Measurements from ENCODE around the gene COX7B2.

COX7B2 gene

GRCh38 chr4:46909078-46909477 is at the start of gene COX7B2:
COX7B2 (minus strand) TSS chr4:46909245; CDS start chr4:46735192, 174,053 bp downstream.
- Mint-ChIP-seq H3K36me3 (ENCODE audit: low read depth) (no peaks in the 10 kb centered on the region), H3K27me3 (ENCODE audit: low read depth) (no peaks in the 10 kb centered on the region), H3K27ac (no peak within 1 kb of the TSS), H3K4me3 (no peak within 1 kb of the TSS), H3K9me3 (no peaks in the 10 kb centered on the region), H3K4me1 (ENCODE audit: low read depth) (no peaks in the 10 kb centered on the region)
- DNase-seq (ENCODE audit: low spot score), result no peak

DNA sequence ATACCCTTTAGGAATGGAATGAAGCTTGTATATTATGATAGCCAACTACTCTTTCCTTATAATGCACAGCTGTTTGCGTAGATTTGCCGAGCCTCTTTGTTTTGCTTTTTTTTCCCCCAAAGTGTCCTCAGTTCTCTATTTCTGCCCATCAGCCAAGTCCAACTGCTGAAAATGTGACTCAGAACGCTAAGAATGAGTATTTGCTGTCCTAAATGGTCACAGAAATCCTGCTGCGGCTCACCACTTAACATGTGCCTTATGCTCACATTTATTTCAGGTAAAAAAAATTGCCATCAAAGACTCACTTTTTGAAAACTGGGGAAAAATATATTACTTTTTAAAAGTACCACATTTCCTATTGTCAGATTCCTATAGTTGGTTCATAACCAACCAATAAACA is 47.4 kb upstream of the COX7B2 start:
- H3K27ac Mint-ChIP-seq, result no peak overlapping the region
- H3K4me3 Mint-ChIP-seq, result no peak overlapping the region
- no peaks in the 10 kb centered on the region for H3K36me3 Mint-ChIP-seq (ENCODE audit: low read depth)
- no peaks in the 10 kb centered on the region for H3K4me1 Mint-ChIP-seq (ENCODE audit: low read depth)
- no peaks in the 10 kb centered on the region for H3K27me3 Mint-ChIP-seq (ENCODE audit: low read depth)
- H3K9me3 Mint-ChIP-seq, result no peaks in the 10 kb centered on the region
- DNase-seq (ENCODE audit: low spot score), result no peak

GRCh38 chr4:46955601-46956000 is 46.6 kb upstream of the COX7B2 start:
- Mint-ChIP-seq H3K27me3 (ENCODE audit: low read depth) (no peaks in the 10 kb centered on the region), H3K4me3 (no peak overlapping the region), H3K27ac (no peak overlapping the region), H3K9me3 (no peaks in the 10 kb centered on the region), H3K36me3 (ENCODE audit: low read depth) (no peaks in the 10 kb centered on the region), H3K4me1 (ENCODE audit: low read depth) (no peaks in the 10 kb centered on the region)
- no peak for DNase-seq (ENCODE audit: low spot score)

GRCh38 chr4:46954643-46955042 is 45.6 kb upstream of the COX7B2 start:
- no peaks in the 10 kb centered on the region for H3K27me3 Mint-ChIP-seq (ENCODE audit: low read depth)
- DNase-seq (ENCODE audit: low spot score), result no peak
- H3K9me3 Mint-ChIP-seq, result no peaks in the 10 kb centered on the region
- H3K27ac Mint-ChIP-seq, result no peak overlapping the region
- no peak overlapping the region for H3K4me3 Mint-ChIP-seq
- H3K4me1 Mint-ChIP-seq (ENCODE audit: low read depth), result no peaks in the 10 kb centered on the region
- H3K36me3 Mint-ChIP-seq (ENCODE audit: low read depth), result no peaks in the 10 kb centered on the region

GRCh38 chr4:46953564-46953963 is 44.5 kb upstream of the COX7B2 start:
- DNase-seq (ENCODE audit: low spot score), result no peak
- H3K27ac Mint-ChIP-seq, result no peak overlapping the region
- no peaks in the 10 kb centered on the region for H3K9me3 Mint-ChIP-seq
- H3K4me1 Mint-ChIP-seq (ENCODE audit: low read depth), result no peaks in the 10 kb centered on the region
- no peak overlapping the region for H3K4me3 Mint-ChIP-seq
- no peaks in the 10 kb centered on the region for H3K36me3 Mint-ChIP-seq (ENCODE audit: low read depth)
- H3K27me3 Mint-ChIP-seq (ENCODE audit: low read depth), result no peaks in the 10 kb centered on the region

DNA sequence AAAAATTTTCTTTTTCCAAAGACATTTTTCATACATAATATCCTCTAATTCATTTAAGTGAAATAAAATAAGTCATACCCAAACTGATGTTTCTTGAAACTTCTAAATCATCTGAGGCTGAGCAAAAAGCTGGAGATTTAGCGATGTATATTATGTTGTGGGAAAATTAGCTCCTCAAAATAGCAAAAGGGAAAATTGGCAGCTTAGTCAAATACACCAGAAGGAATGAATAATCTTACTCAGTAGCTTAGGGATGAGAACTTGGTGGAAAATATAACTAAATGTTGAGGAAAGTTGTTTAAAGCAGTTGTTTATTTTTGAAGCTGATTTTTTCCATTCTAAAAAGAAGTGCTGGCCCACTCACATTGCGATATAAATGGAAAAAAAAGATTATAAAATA is 43.4 kb upstream of the COX7B2 start:
- DNase-seq (ENCODE audit: low spot score), result no peak
- Mint-ChIP-seq H3K4me3 (no peak overlapping the region), H3K9me3 (no peaks in the 10 kb centered on the region), H3K36me3 (ENCODE audit: low read depth) (no peaks in the 10 kb centered on the region), H3K4me1 (ENCODE audit: low read depth) (no peaks in the 10 kb centered on the region), H3K27me3 (ENCODE audit: low read depth) (no peaks in the 10 kb centered on the region), H3K27ac (no peak overlapping the region)

DNA sequence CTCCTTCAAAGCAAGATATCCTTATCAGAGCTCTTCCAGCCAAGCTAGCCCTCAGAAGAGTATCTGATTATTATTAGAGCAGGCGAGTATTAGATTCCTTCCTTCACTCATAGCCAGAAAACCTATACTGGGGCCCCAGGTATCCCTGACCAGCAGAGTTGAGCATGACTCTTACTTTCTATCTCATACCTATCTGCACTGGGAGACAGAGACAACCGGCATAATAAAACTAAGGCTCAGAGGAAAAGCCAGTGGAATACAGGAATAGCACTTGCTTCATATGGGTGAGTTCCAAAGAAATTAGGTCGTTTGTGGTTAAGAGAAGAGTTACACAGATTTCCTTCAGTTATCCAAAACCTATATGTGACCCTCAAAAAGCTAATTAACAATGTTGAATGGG is 41.8 kb upstream of the COX7B2 start:
- Mint-ChIP-seq H3K4me3 (no peak overlapping the region), H3K4me1 (ENCODE audit: low read depth) (no peaks in the 10 kb centered on the region), H3K9me3 (no peaks in the 10 kb centered on the region), H3K27ac (no peak overlapping the region), H3K27me3 (ENCODE audit: low read depth) (no peaks in the 10 kb centered on the region), H3K36me3 (ENCODE audit: low read depth) (no peaks in the 10 kb centered on the region)
- DNase-seq (ENCODE audit: low spot score), result no peak

DNA sequence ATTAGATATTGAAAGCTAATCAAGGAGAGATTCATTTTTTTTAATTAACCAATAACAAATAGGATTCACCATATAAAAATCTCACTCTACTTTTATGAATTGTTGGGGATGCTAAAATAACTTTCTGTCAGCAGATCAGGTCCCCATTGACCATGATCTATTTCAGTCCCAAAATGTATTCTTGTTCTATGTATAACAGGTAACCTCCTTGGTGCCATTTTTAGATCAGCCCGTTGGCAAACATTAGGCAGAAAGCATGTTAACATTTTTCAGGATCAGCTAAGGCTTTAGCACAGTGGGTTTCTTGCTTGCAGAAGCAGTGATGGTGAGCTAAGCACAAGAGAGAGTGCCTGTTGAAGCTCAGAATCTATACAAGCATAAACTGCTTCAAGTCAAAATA is 40.8 kb upstream of the COX7B2 start:
- no peaks in the 10 kb centered on the region for H3K9me3 Mint-ChIP-seq
- no peaks in the 10 kb centered on the region for H3K36me3 Mint-ChIP-seq (ENCODE audit: low read depth)
- no peak for DNase-seq (ENCODE audit: low spot score)
- no peak overlapping the region for H3K27ac Mint-ChIP-seq
- H3K27me3 Mint-ChIP-seq (ENCODE audit: low read depth), result no peaks in the 10 kb centered on the region
- no peaks in the 10 kb centered on the region for H3K4me1 Mint-ChIP-seq (ENCODE audit: low read depth)
- no peak overlapping the region for H3K4me3 Mint-ChIP-seq

GRCh38 chr4:46947541-46947940 is 38.5 kb upstream of the COX7B2 start:
- Mint-ChIP-seq H3K4me1 (ENCODE audit: low read depth) (no peaks in the 10 kb centered on the region), H3K27ac (no peak overlapping the region), H3K27me3 (ENCODE audit: low read depth) (no peaks in the 10 kb centered on the region), H3K9me3 (no peaks in the 10 kb centered on the region), H3K4me3 (no peak overlapping the region), H3K36me3 (ENCODE audit: low read depth) (no peaks in the 10 kb centered on the region)
- DNase-seq (ENCODE audit: low spot score), result no peak

- no peak for DNase-seq (ENCODE audit: low spot score)
- H3K27me3 Mint-ChIP-seq (ENCODE audit: low read depth), result no peaks in the 10 kb centered on the region
- H3K27ac Mint-ChIP-seq, result no peak overlapping the region
Observed at GRCh38 chr4:46946919-46947536, 38.0 kb upstream of the COX7B2 start.

GRCh38 chr4:46945062-46945461 is 36.0 kb upstream of the COX7B2 start:
- no peaks in the 10 kb centered on the region for H3K36me3 Mint-ChIP-seq (ENCODE audit: low read depth)
- DNase-seq (ENCODE audit: low spot score), result no peak
- H3K27me3 Mint-ChIP-seq (ENCODE audit: low read depth), result no peaks in the 10 kb centered on the region
- H3K4me3 Mint-ChIP-seq, result no peak overlapping the region
- H3K4me1 Mint-ChIP-seq (ENCODE audit: low read depth), result no peaks in the 10 kb centered on the region
- H3K27ac Mint-ChIP-seq, result no peak overlapping the region
- no peaks in the 10 kb centered on the region for H3K9me3 Mint-ChIP-seq

More at GRCh38 chr4:46946919-46947536, 38.0 kb upstream of the COX7B2 start:
- Mint-ChIP-seq H3K36me3 (ENCODE audit: low read depth) (no peaks in the 10 kb centered on the region), H3K9me3 (no peaks in the 10 kb centered on the region), H3K4me1 (ENCODE audit: low read depth) (no peaks in the 10 kb centered on the region), H3K4me3 (no peak overlapping the region)

- Mint-ChIP-seq H3K36me3 (ENCODE audit: low read depth) (no peaks in the 10 kb centered on the region), H3K27me3 (ENCODE audit: low read depth) (no peaks in the 10 kb centered on the region), H3K4me1 (ENCODE audit: low read depth) (no peaks in the 10 kb centered on the region), H3K9me3 (no peaks in the 10 kb centered on the region), H3K27ac (no peak overlapping the region), H3K4me3 (no peak overlapping the region)
- DNase-seq (ENCODE audit: low spot score), result no peak
Observed at GRCh38 chr4:46944345-46944744, 35.3 kb upstream of the COX7B2 start.

- Mint-ChIP-seq H3K27me3 (ENCODE audit: low read depth) (no peaks in the 10 kb centered on the region), H3K36me3 (ENCODE audit: low read depth) (no peaks in the 10 kb centered on the region), H3K9me3 (no peaks in the 10 kb centered on the region), H3K27ac (no peak overlapping the region), H3K4me1 (ENCODE audit: low read depth) (no peaks in the 10 kb centered on the region), H3K4me3 (no peak overlapping the region)
- DNase-seq (ENCODE audit: low spot score), result no peak
Observed at GRCh38 chr4:46937493-46937892, 28.4 kb upstream of the COX7B2 start.

DNA sequence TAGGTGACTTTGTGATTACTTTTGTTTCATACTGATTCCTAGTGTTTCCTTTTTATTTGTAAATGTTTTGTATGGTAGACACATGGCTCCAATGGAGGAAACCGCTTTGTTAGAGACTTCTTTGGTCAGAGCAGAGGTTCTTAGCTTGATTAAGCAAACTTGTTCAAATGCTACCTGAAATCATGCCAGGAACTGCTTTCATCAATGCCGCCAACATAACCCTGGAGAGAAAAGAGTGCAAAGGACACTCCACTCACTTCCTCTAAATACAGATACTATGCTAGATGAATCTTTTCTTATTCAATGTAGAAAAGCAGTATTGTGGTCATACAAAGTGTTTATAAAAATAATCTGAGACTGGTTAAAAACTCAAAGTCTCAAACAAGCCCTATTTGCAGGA is 25.7 kb upstream of the COX7B2 start:
- Mint-ChIP-seq H3K36me3 (ENCODE audit: low read depth) (no peaks in the 10 kb centered on the region), H3K27ac (no peak overlapping the region), H3K4me1 (ENCODE audit: low read depth) (no peaks in the 10 kb centered on the region), H3K4me3 (no peak overlapping the region), H3K9me3 (no peaks in the 10 kb centered on the region), H3K27me3 (ENCODE audit: low read depth) (no peaks in the 10 kb centered on the region)
- no peak for DNase-seq (ENCODE audit: low spot score)

DNA sequence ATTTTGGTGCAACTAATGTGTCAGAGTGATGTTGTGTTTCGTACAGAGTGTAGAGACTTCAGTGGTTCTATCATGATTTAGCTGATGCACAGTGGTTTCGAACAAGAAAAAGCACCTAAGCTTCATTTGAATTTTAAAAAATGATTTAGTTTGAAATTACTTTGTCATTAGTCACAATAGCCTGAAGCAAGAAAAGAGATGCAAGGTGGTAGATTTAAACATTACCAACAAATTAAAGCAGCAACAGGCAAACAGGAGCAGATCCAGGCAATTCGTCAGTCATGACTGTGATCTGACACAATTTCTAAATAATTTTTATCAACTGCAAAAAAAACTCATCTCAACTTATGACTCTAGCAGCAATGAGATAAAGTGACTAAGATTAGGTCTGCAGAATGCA is 24.6 kb upstream of the COX7B2 start:
- no peaks in the 10 kb centered on the region for H3K9me3 Mint-ChIP-seq
- no peak overlapping the region for H3K4me3 Mint-ChIP-seq
- DNase-seq (ENCODE audit: low spot score), result no peak
- no peak overlapping the region for H3K27ac Mint-ChIP-seq
- H3K4me1 Mint-ChIP-seq (ENCODE audit: low read depth), result no peaks in the 10 kb centered on the region
- H3K27me3 Mint-ChIP-seq (ENCODE audit: low read depth), result no peaks in the 10 kb centered on the region
- no peaks in the 10 kb centered on the region for H3K36me3 Mint-ChIP-seq (ENCODE audit: low read depth)

All from T-helper 2 cell treated with Interferon-gamma antibody and Interleukin-4, amounts not matched to agents 5 μg/mL and 100 μg/mL, for 36 hours (primary cell).